ENCODE measurements around the gene KSR1.
"Not testable (repeated sequence)": the region's sequence is repeated elsewhere in the genome, so short reads cannot be mapped to it uniquely, and the experiment has no call there.

The KSR1 gene

GRCh38 chr17:27669136-27669535, 212.9 kb downstream of the KSR1 start:
- no peak for DNase-seq

- DNase-seq = no peak
Measured at GRCh38 chr17:27669850-27670249, 213.6 kb downstream of the KSR1 start.

GRCh38 chr17:27670791-27671590, 214.7 kb downstream of the KSR1 start:
- DNase-seq = no peak

GRCh38 chr17:27671591-27671910, 215.3 kb downstream of the KSR1 start:
- DNase-seq = no peak

- DNase-seq = not testable (repeated sequence)
Measured at GRCh38 chr17:27671977-27672480, 215.8 kb downstream of the KSR1 start.

- DNase-seq = no peak
Measured at GRCh38 chr17:27674335-27674734, 218.1 kb downstream of the KSR1 start.

All from activated CD4-positive, alpha-beta T cell treated with anti-CD3 and anti-CD28 coated beads for 1 hour (primary cell).